ENCODE measurements around the gene TNNI3K.

- TF ChIP-seq YY1 (IDR thresholded peaks at IDR 0.05; ENCODE audit: insufficient read depth, insufficient read length) (no peak), SUZ12 (IDR thresholded peaks at IDR 0.05; ENCODE audit: extremely low read depth, insufficient read depth, insufficient read length) (no peak), ZNF274 (IDR thresholded peaks at IDR 0.05; ENCODE audit: low read depth, low read length) (no peak)
These were observed 12.8 kb downstream of the TNNI3K start for GRCh38 chr1:74247881-74248528.
